GM18873 (cell line): ENCODE results near the gene BICC1.
"Not testable (repeated sequence)": the region's sequence is repeated elsewhere in the genome, so short reads cannot be mapped to it uniquely, and the experiment has no call there.

Experiments
- ATAC-seq: cut with Tn5 transposase; IDR thresholded peaks from one replicate; pipeline ENCODE4 v1.9.1; 2021; ENCODE audit warnings: mild to moderate bottlenecking, moderate library complexity, moderate number of reproducible peaks; ENCODE audit not compliant: unreplicated experiment, low FRiP score

The BICC1 gene

DNA sequence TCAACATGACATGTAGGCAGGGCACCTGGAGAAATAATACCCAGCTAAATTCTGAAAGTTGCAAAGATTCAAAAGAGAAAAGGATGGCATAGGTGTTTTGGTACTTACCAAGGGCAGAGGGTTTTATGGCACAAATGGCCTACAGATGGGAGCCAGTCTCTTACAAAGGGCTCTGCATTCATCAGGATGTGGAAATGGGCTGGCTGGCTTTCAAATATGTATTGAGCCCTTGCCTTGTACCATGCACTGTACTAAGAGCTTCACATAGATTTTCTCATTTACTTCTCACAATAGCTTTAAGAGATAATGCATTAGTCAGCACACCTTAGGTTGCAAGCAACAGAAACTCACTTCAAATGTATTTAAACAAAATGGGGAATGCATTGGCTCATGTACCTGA, 327.1 kb downstream of the BICC1 start:
- no peak for ATAC-seq

DNA sequence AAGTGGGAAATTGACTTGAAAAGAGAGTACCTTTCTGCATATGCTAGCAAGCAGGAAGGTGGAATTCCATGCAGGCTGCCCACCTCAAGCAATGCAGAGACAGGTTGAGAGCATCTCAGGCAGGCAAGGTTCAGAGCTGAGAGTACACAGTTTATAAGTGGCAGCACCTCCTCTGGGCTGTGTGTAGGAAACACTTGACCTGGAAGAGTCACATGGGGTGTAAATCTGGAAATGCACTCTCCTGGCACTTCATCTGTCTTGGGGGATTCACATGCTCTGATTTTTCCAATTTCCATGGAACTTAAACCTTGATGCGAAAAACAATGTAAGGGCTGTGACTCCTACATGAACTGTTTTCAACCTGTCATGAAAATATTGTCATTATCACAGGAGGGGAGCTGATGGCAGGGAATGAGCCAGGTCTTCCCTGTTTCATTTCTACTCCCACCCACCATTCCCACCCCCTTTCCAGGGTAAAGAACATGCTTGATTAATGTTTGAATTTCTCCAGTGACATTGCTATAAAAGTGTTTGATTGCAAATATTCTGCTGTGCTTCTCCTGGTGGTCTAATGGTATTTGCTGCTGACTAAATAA, 328.3 kb downstream of the BICC1 start:
- no peak for ATAC-seq

DNA sequence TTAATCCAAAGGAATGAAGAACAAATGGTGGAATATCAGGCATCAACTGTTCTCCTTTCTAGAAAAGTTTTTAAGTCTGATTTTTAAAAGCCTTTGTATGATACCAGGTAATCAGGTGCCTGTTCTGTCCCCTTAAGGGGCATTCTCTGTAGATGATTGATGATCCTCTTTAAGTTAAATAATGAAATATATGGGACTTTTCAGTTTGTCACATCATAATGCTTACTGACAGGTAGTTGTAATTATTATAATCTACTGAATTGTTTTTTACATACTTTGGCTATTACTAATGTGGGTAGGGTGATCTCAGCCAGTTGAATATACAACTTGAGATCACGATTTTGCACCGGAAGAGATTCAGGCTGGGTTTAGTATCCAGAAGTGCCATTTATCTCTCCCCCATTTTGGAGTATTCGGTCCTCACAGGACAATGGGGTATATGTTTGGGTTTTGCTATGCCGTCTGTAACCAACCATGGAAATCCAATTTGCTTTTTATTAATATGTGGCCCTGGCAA, 330.2 kb downstream of the BICC1 start:
- ATAC-seq, result no peak

DNA sequence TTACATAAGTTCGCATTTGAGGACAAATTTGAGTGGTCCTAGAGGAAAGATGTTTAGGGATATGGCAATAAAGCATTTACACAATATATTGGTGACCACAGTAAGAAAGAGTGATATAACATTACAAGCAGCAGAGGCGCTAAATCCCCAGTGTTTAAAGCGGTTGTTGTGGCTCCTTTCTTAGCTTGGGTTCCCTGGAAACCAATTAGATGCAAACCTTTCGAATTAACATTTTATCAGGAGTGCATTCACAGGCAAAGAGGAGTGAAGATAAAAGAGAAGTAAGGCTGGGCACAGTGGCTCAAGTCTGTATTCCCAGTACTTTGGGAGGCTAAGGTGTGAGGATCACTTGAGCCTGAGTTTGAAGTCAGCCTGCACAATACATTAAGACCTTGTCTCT, 331.1 kb downstream of the BICC1 start:
- no peak for ATAC-seq

DNA sequence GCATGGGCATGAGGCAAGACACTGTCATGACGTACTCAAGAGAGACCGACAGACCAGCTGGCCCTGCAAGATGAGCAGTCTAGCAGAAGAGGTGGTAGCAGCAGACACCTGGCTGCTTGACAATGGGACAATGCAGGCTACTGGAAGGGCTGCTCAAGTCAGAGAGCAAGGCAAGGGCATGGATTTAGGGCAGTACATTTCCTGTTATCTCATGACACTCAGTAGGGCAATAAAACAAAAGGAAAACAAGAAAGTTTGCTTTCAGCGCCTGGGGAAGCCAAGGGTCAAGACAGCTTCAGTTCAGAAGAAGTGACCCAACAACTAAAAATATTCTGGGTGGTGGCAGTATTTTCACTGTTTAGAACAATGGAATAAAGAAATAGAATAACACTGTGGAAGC, 332.0 kb downstream of the BICC1 start:
- no peak for ATAC-seq

DNA sequence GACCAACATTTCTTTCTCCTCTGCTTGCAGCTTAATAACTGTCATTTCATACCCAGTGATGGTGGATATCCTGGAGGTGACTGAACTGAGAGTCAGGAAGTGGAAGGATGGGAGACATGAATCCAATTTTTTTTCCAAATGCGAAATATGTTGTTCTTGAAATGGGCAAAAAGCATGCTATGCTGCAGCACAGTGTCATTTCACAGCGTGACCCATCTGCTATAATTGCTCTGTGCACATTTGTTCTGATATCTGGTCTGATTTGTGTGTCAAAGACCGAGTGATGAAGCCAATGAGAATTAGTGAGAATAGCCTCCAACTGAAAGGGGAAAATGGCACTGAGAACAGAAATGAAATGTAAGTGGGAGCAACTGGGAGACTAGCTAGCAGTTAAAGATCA, 334.2 kb downstream of the BICC1 start:
- ATAC-seq, result no peak

DNA sequence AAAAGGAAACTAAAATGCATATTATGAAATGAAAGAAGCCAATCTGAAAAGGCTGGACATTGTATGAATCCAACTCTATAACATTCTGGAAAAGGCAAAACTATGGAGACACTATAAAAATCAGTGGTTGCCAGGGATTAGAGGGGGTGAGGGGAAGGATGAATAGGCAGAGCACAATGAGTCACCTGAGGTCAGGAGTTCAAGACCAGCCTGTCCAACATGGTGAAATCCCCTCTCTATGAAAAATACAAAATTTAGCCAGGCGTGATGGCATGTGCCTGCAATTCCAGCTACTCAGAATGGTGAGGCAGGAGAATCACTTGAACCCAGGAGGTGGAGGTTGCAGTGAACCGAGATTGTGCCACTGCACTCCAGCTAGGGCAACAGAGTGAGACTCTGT, 338.9 kb downstream of the BICC1 start:
- no peak for ATAC-seq

DNA sequence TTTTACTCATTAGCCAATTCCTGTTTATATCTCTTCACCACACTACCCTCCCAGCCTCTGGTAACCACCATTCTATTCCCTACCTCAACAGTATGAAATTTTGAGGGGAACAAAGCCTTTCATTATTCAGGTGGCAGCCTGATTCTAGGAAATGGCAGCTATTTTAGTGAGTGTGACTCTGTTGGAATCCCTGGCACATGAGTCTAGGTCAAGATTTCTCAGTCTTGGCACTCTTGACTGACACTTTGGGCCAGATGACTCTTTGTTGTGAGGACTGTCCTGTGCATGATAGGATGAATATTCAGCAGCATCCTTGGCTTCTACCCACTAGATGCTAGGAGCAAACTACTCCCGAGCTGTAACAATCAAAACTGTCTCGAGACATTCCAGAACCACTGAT, 341.0 kb downstream of the BICC1 start:
- ATAC-seq, result no peak

DNA sequence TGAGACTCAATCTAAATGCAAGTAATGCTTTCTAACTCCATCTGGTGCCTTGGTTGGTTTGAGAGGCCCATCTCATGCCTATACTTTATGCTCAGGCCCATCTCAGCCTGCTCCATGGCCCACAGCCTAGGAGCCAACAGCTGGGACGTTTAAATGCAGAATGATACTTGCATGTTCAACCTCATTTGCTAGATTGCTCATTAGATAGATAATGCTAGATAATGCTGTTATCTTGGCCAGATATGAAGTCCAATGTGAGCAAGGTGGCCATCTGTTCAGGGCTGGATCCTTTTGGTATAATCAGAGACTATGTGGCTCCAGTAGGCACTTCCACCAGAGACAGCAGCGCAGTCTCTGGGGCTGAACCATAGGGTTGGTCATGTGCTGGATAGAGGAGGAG, 342.1 kb downstream of the BICC1 start:
- ATAC-seq, result no peak

DNA sequence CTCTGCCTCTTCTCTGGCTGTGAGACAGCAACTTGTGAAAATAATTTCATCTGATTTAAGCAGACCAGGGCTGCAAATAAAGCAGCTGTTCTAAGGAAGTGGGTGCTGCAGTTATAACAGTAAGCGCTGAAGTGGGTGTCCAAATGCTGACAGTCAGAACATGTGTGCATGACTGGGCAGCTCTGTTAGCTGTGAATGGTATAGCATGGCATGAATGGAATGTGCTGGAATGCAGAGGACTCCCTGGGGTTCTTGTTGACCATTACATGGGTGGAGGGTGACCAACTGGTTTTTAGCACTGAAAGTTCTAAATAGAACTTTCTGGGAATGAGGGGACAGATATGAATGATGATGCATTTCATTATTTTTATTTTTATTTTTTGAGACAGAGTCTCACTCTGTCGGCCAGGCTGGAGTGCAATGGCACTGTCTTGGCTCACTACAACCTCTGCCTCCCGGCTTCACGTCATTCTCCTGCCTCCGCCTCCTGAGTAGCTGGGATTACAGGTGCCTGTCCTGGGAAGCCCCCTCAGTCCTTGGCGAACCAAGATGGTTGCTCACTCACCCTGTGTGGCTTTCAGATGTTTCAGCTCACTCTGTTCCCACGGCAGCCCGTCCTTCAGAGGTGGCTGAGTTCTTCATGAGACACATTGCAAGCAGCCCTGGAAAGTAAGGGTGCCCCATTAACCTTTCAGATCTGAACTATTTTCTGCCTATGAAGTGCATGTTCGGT, 344.0 kb downstream of the BICC1 start:
- no peak for ATAC-seq

DNA sequence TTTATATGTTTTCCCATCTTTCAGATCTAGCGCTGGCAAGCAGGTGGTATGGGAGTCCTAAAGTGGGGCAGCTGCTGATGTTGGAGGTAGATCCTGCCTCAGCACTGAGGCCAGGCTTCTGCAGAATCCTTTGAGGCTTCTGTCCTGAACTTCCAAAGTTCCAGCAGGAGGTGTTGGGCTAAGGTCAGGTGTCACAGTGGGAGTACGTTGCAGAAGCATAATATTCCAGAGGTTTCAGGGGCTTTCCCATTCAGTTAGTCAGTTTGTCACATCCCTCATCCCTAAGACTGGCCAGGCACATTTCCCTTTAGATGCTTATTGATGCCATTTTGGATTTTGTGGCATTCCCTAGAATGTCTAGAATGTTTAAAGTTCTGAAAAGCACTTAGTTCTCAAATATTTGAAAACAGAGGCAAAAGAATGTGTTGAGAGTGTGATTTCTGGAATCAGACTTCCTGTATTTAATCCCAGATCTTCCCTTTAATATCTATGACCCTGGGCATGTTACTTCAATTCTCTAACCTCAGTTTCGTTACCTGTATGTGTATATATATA, 344.7 kb downstream of the BICC1 start:
- no peak for ATAC-seq

DNA sequence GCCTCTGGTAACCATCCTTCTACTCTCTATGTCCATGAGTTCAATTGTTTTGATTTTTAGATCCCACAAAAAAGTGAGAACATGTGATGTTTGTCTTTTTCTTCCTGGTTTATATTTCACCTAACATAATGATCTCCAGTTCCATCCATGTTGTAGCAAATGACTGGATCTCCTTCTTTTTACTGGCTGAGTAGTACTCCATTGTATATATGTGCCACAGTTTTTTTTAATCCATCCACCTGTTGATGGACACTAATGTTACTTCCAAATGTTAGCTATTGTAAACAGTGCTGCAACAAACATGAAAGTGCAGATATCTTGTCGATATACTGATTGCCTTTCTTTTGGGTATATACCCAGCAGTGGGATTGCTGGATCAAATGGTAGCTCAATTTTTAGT, 345.5 kb downstream of the BICC1 start:
- ATAC-seq, result not testable (repeated sequence)

DNA sequence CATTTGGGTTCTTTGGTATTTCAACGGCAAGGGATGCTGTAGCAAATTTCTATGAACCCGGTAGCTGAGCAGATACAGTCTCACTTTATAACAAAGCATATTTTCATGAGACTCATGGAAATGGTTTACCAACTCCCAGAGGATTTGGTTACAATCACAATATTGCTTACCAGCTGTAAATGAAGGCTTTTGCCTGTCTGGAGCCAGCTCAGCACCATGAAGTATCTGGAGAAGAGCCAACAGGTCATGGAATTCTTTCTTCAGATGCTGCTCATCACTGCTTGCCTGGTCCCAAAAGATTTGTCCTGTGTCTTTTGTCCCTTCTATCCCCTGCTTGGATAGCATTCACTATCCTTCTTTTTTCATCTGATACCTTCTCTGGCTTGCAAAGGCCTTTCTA, 346.9 kb downstream of the BICC1 start:
- no peak for ATAC-seq

DNA sequence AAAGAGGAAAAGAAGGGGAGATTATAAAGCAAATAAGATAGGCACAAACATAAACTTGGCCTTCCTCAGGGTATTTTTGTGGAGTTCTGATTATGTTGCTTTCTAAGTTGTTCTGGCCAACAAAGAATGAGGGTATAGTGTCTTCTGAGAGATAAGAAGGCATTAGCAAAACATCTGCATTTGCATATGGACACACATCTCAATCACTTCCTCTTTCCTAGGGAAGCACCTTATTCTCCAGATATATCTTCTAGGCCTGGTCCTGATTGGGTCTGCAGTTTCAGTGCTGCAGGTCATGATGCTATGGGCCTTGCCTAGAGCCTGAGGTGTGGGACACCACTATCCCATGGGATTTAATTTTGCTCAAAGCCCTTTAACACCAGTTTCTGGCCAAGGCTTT, 355.0 kb downstream of the BICC1 start:
- no peak for ATAC-seq

DNA sequence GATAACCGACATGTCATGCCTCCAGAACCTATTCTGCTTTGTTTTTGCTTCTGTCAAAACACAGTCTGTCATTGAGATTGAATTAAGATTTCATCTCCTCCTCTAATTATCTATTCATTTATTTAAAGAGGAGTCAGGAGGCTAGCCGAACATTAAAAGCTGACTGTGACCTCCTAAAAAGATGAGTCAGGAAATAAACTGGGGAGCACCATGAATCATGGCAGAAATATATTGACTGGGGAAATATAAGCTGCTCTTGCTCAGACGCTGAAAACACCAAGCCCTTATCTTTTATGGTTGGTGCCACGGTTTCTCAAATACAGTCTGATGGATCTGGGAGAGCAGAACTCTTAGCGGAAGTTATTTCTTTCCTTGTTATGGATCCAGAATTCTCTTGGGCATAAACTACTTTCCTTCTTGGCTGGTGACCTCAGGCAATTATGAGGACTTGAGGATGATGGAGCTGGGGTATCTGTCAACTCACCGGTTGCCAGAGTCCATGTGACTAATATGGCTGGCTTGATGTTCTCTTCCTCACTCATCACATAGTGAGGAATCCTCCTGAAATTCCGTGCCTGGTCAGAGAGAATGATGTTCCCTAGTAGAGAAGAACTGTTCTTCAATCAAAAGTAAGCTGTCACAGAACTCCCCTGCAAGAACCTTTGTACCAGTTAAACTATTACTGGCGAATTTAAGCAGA, 356.2 kb downstream of the BICC1 start:
- ATAC-seq, result no peak

DNA sequence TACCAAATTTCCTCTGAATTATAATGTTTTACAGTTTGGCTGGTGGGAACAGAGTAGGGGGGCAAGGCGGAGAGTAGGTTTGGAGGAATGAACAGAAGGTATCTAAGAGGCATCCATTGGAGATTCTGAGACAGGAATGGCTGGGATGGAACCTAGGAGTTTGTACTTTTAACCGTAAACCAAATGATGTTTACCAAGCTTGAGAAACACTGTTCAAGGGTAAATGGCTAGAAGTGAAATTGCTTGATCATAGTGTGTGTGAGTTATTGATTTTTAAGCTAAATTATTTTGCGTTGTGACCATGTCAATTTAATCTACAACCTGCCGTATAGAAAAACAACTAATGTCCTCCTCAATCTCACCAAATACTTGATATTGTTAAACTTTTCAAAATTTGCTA, 357.4 kb downstream of the BICC1 start:
- no peak for ATAC-seq

DNA sequence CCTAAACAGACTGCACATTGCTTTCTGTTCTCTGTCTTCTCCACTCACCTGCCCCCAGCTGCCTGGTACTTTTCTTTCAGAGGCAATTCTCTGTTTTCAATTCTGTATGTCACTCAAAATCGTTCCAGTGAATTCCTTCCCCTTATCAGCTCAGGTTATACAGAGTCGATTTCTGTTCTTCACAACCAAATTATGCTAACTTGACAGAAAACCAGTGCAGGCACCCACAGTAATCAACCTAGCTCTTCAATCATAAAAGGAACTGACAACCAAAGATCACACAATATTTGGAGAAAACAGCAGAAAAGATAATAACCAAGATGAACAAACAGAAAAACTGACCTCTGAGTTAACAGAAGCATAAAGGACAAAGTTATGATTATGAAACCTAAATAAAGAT, 360.5 kb downstream of the BICC1 start:
- ATAC-seq, result no peak
